Naive thymus-derived CD4-positive, alpha-beta T cell (primary cell): ENCODE data around the gene TMEM132D. TPM values are rescaled to one million over a fixed set of nuclear protein-coding genes. Genes with fewer than 3 reads are reported as not detected.

Experiments
- ATAC-seq: fragments of 150-1000 bp; cut with Tn5 transposase; 2 replicates; pipeline ENCODE4 v1.10.0; 2021; ENCODE audit warnings: mild to moderate bottlenecking, moderate library complexity
- CTCF ChIA-PET: fragments of 350-600 bp; sonication (Branson Sonifier 250); formaldehyde crosslinking; loops from one replicate; lab custom pipeline; 2021; ENCODE audit warnings: antibody characterized with exemption; lab: Charles Lee
- POLR2A ChIA-PET: fragments of 350-600 bp; sonication (Branson Sonifier 250); formaldehyde crosslinking; loops from one replicate; lab custom pipeline; 2021; ENCODE audit warnings: antibody characterized with exemption, inconsistent platforms; lab: Charles Lee
- DNase-seq, 9 donors: peaks; one replicate each; pipeline versions ENCODE4 v3.0.0 to v3.0.0-alpha.2; 2020 to 2022; ENCODE audit warnings: mixed read lengths in 1 of 9
- H3K27ac ChIP-seq: one replicate; pipeline ENCODE4 v1.7.0; 2013; ENCODE audit warnings: mild to moderate bottlenecking, low read depth, low read length, moderate library complexity
- H3K27me3 ChIP-seq, 2 donors: one replicate each; pipeline ENCODE4 v1.7.0; 2013; ENCODE audit warnings: low read length in 2 of 2, mild to moderate bottlenecking in 2 of 2, moderate library complexity in 2 of 2; ENCODE audit not compliant: control insufficient read depth in 2 of 2, insufficient read depth in 2 of 2
- H3K36me3 ChIP-seq, 3 experiments: 1 replicate in 2 of 3; 2 replicates in 1 of 3; pipeline ENCODE4 v1.7.0; 2013; ENCODE audit warnings: low read length in 3 of 3, mild to moderate bottlenecking in 3 of 3, moderate library complexity in 1 of 3; ENCODE audit not compliant: insufficient read depth in 3 of 3, control insufficient read depth in 2 of 3
- H3K4me1 ChIP-seq, 2 donors: one replicate each; pipeline ENCODE4 v1.7.0; 2013; ENCODE audit warnings: low read length in 2 of 2, mild to moderate bottlenecking in 2 of 2, moderate library complexity in 1 of 2; ENCODE audit not compliant: control insufficient read depth in 2 of 2, insufficient read depth in 2 of 2
- H3K4me3 ChIP-seq: 2 replicates; pipeline ENCODE4 v1.7.0; 2013; ENCODE audit warnings: mild to moderate bottlenecking, low read length
- H3K9me3 ChIP-seq, 3 experiments: 1 replicate in 2 of 3; 2 replicates in 1 of 3; pipeline ENCODE4 v1.7.0; 2013; ENCODE audit warnings: low read length in 3 of 3; ENCODE audit not compliant: control insufficient read depth in 2 of 3
- H3K27ac Mint-ChIP-seq, 9 donors: one replicate each; pipeline ENCODE4 v1.8.0; 2020 to 2022; ENCODE audit warnings: mixed read lengths in 9 of 9, mild to moderate bottlenecking in 8 of 9, moderate library complexity in 5 of 9, inconsistent platforms in 2 of 9
- H3K27me3 Mint-ChIP-seq, 5 donors: one replicate each; pipeline ENCODE4 v1.8.0; 2021 to 2022; ENCODE audit warnings: mixed read lengths in 5 of 5, mild to moderate bottlenecking in 1 of 5
- H3K36me3 Mint-ChIP-seq, 5 donors: one replicate each; pipeline ENCODE4 v1.8.0; 2020 to 2022; ENCODE audit warnings: mixed read lengths in 5 of 5, mild to moderate bottlenecking in 3 of 5, inconsistent platforms in 1 of 5
- H3K4me1 Mint-ChIP-seq, 7 donors: one replicate each; pipeline ENCODE4 v1.8.0; 2020 to 2022; ENCODE audit warnings: mixed read lengths in 7 of 7, mild to moderate bottlenecking in 3 of 7, inconsistent platforms in 1 of 7
- H3K4me3 Mint-ChIP-seq, 10 donors: one replicate each; pipeline ENCODE4 v1.8.0; 2020 to 2022; ENCODE audit warnings: mild to moderate bottlenecking in 10 of 10, mixed read lengths in 10 of 10, moderate library complexity in 6 of 10, inconsistent platforms in 2 of 10
- H3K9me3 Mint-ChIP-seq, 11 donors: one replicate each; pipeline ENCODE4 v1.8.0; 2020 to 2022; ENCODE audit warnings: mixed read lengths in 11 of 11, mild to moderate bottlenecking in 4 of 11, inconsistent platforms in 1 of 11, moderate library complexity in 1 of 11
- intact Hi-C, 2 donors: fragments of 100-400 bp; cut with micrococcal nuclease; formaldehyde crosslinking; loops; one replicate each; pipeline ENCODE4 v1.15.1; 2023
- polyA plus RNA-seq, 2 donors: library from polyadenylated mRNA; unstranded; fragments of 300-500 nt; fragmentation: Illumina TruSeq; gene quantifications; one replicate each; pipeline ENCODE4 v1.2.3, GENCODE V29; 2021
- total RNA-seq, 6 experiments: library from RNA in 5 of 6; stranded (reverse) in 5 of 6; gene quantifications; 1 replicate in 5 of 6; 2 replicates in 1 of 6; pipeline ENCODE4 v1.2.3 and lab custom pipeline; 2021 to 2026

The TMEM132D gene
- total and polyA plus RNA-seq, 7 experiments from 2014 or later = not detected

DNA sequence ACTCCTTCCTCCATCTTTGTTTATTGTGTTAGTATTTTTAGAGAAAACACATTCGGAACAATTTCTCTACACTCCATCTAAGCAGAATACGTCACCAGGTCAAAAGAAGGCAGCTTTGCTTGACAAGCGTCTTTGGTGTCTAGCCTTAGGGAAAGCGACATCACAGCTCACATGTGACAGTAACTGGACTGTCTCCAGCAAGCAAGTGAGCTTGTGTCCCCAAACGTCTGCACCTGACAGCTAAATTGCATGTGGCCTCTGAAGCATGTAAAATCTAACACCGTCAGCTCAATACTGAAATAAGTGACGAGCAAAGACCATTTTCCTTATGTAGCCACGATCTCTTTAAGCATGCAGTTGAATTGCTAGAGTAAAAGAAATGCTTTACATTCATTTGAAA lies 540.8 kb downstream of the TMEM132D start:
- H3K36me3 ChIP-seq = no peaks in the 10 kb centered on the region
- no peaks in the 10 kb centered on the region for H3K27me3 ChIP-seq
- H3K9me3 ChIP-seq = no peaks in the 10 kb centered on the region
- Mint-ChIP-seq H3K27ac (no peak overlapping the region), H3K36me3 (no peaks in the 10 kb centered on the region), H3K4me1 (no peaks in the 10 kb centered on the region), H3K9me3 (peaks cover 0 to 22% (median 8%) of the 10 kb centered on the region in 11 donors), H3K27me3 (no peaks in the 10 kb centered on the region), H3K4me3 (no peak overlapping the region)
- H3K4me1 ChIP-seq = no peaks in the 10 kb centered on the region
- H3K27ac ChIP-seq = no peak overlapping the region
- intact Hi-C loops = no loop called here
- no peak overlapping the region for H3K4me3 ChIP-seq
- no peak for ATAC-seq
- ChIA-PET CTCF (no interaction called here), POLR2A (no interaction called here)
- no peak for DNase-seq

DNA sequence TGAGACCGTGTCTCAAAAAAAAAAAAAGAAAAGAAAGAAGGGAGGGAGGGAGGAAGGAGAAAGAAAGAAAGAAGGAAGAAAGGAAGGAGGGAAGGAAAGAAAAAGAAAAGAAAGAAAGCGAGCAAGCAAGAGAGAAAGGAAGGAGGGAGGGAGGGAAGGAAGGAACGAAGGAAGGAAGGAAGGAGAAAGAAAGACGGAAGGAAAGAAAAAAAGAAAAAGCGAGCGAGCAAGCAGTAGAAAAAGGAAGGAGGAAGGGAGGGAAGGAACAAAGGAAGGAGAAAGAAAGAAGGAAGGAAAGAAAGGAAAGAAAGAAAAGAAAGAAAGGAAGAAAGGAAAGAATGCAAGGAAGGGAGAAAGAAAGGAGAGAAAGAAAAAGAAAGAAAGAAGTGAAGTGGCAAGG lies 546.6 kb downstream of the TMEM132D start:
- Mint-ChIP-seq H3K4me3 (no peak overlapping the region), H3K27ac (no peak overlapping the region), H3K27me3 (peaks cover 0 to 4% (median 0%) of the 10 kb centered on the region in 5 donors), H3K4me1 (peaks cover 0 to 2% (median 0%) of the 10 kb centered on the region in 7 donors), H3K9me3 (peaks cover 0 to 10% (median 3%) of the 10 kb centered on the region in 11 donors), H3K36me3 (no peaks in the 10 kb centered on the region)
- POLR2A ChIA-PET = no interaction called here
- CTCF ChIA-PET = no interaction called here
- Histone ChIP-seq H3K27me3 (no peaks in the 10 kb centered on the region), H3K9me3 (no peaks in the 10 kb centered on the region), H3K27ac (no peak overlapping the region), H3K4me3 (no peak overlapping the region), H3K4me1 (no peaks in the 10 kb centered on the region), H3K36me3 (no peaks in the 10 kb centered on the region)
- DNase-seq = no peak
- no peak for ATAC-seq
- intact Hi-C loops = no loop called here

DNA sequence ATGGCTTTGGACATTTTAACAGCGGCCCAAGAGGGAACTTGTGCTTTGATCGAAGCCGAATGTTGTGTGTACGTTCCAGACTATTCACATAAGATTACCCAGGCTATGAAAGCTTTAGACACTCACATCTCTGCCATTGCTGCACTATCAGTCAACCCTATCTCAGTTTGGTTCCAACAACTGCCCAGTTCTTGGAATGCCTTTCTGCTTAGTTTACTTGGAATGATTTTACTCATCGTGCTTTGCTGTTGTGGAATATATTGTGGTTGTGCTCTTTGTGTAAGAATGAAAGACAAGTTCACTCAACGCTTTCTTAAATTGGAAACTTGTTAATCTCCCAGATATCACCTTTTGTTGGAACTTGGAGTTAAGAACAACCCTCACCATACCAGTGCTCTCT lies 552.3 kb downstream of the TMEM132D start:
- no peaks in the 10 kb centered on the region for H3K9me3 ChIP-seq
- Mint-ChIP-seq H3K27ac (no peak overlapping the region), H3K9me3 (peaks cover 0 to 14% (median 3%) of the 10 kb centered on the region in 11 donors), H3K4me1 (no peaks in the 10 kb centered on the region), H3K36me3 (no peaks in the 10 kb centered on the region), H3K4me3 (no peak overlapping the region), H3K27me3 (peaks cover 0 to 4% (median 0%) of the 10 kb centered on the region in 5 donors)
- H3K4me3 ChIP-seq = no peak overlapping the region
- no peaks in the 10 kb centered on the region for H3K27me3 ChIP-seq
- DNase-seq (no peak), ATAC-seq (no peak)
- ChIA-PET POLR2A (no interaction called here), CTCF (no interaction called here)
- H3K4me1 ChIP-seq = no peaks in the 10 kb centered on the region
- no peaks in the 10 kb centered on the region for H3K36me3 ChIP-seq
- intact Hi-C loops = no loop called here
- H3K27ac ChIP-seq = no peak overlapping the region

DNA sequence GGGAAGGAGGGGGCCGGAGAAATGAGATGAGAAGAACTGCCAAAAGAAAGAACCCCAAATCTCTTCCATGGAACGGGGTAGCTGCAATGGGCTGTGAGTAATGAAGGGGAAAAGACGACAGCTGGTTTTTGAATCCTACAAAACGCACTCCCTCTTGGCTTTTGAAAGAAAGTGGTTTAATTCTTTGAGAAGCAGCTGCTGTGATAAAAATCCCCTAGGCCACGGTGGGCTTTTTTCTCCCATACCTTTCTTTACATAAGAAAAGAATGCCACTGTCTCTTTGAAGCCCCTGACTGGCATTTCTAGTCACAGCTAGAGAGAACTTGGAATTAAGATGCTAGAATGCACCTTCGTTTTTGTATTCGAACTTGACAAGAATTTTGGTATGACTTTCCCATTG lies 564.5 kb downstream of the TMEM132D start:
- H3K9me3 ChIP-seq = peaks cover 0 to 13% (median 0%) of the 10 kb centered on the region in 3 experiments
- intact Hi-C loops = no loop called here
- Mint-ChIP-seq H3K36me3 (no peaks in the 10 kb centered on the region), H3K27ac (no peak overlapping the region), H3K4me3 (no peak overlapping the region), H3K27me3 (no peaks in the 10 kb centered on the region), H3K4me1 (no peaks in the 10 kb centered on the region), H3K9me3 (peaks cover 0 to 31% (median 10%) of the 10 kb centered on the region in 11 donors)
- no peak overlapping the region for H3K4me3 ChIP-seq
- ChIA-PET CTCF (no interaction called here), POLR2A (no interaction called here)
- no peak overlapping the region for H3K27ac ChIP-seq
- DNase-seq (no peak), ATAC-seq (no peak)
- no peaks in the 10 kb centered on the region for H3K4me1 ChIP-seq
- H3K27me3 ChIP-seq = no peaks in the 10 kb centered on the region
- H3K36me3 ChIP-seq = no peaks in the 10 kb centered on the region

DNA sequence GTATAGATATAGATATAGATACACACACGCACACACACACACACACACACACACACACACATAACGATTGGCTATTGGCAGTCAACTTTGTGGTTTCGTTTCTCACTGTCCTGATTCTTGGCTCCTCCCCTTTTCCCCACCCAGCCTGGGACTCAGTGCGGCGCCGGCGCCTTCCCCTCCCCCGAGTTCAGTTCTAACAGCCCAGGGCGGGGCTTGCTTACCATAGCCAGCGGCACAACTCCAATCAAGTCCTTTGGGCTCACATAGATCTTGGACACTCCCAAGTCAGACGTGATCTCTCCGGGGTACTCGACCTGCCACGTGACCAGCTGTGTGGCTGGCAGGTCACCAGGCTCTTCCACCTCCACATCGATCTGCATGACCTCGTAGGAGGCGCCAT lies 566.4 kb downstream of the TMEM132D start:
- no peak overlapping the region for H3K4me3 ChIP-seq
- no peaks in the 10 kb centered on the region for H3K36me3 Mint-ChIP-seq
- H3K27me3 Mint-ChIP-seq = no peaks in the 10 kb centered on the region
- DNase-seq = no peak
- no peak overlapping the region for H3K4me3 Mint-ChIP-seq
- ChIA-PET CTCF (no interaction called here), POLR2A (no interaction called here)
- no peaks in the 10 kb centered on the region for H3K4me1 Mint-ChIP-seq
- H3K9me3 ChIP-seq = peaks cover 0 to 13% (median 0%) of the 10 kb centered on the region in 3 experiments
- no peak for ATAC-seq
- H3K36me3 ChIP-seq = no peaks in the 10 kb centered on the region
- H3K27ac Mint-ChIP-seq = no peak overlapping the region
- H3K9me3 Mint-ChIP-seq = peaks cover 0 to 39% (median 11%) of the 10 kb centered on the region in 11 donors
- intact Hi-C loops = no loop called here
- no peaks in the 10 kb centered on the region for H3K27me3 ChIP-seq
- no peak overlapping the region for H3K27ac ChIP-seq
- no peaks in the 10 kb centered on the region for H3K4me1 ChIP-seq

DNA sequence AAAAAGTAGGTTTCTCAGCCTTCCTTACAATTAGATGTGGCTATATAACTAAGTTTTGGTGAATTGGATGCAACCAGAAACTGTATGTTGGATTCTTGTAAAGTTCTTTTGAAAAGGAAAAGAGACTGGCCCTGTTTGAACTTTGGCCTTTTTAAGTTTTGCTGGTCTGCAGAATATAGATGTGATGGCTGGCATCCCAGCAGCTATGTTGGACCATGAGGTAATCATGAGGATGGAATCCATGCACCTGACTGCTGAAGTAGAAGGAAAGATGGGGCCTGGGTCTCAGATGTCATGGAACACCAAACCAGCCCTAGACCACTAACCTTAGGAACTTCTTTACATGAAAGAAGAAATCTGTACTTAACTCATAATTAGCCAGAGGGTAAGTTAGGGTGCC lies 568.1 kb downstream of the TMEM132D start:
- DNase-seq (no peak), ATAC-seq (no peak)
- no peaks in the 10 kb centered on the region for H3K36me3 ChIP-seq
- Mint-ChIP-seq H3K27me3 (no peaks in the 10 kb centered on the region), H3K9me3 (peaks cover 0 to 35% (median 10%) of the 10 kb centered on the region in 11 donors), H3K4me1 (no peaks in the 10 kb centered on the region), H3K4me3 (no peak overlapping the region), H3K36me3 (no peaks in the 10 kb centered on the region), H3K27ac (no peak overlapping the region)
- H3K9me3 ChIP-seq = peaks cover 0 to 13% (median 0%) of the 10 kb centered on the region in 3 experiments
- CTCF ChIA-PET = no interaction called here
- H3K4me1 ChIP-seq = no peaks in the 10 kb centered on the region
- intact Hi-C loops = no loop called here
- POLR2A ChIA-PET = no interaction called here
- no peak overlapping the region for H3K27ac ChIP-seq
- no peaks in the 10 kb centered on the region for H3K27me3 ChIP-seq
- no peak overlapping the region for H3K4me3 ChIP-seq

DNA sequence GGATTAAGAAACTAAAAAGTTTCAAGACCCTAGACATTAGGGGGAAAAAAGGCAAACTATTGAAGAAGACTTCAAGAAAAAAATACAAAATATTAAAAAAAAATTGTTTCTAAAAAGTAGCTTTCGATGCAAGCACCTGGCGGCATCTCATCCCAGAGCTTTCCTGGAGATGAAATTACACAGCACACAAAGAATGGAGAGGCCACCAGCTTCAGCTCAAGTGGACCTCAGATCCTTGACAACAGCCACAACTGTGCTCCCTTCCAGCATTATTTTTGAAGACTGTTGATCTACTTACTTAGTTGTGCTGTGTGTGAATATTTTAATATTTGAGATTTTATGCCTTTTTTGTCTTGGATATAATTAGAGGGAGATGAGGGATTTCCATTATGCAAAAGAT lies 571.5 kb downstream of the TMEM132D start:
- Histone ChIP-seq H3K4me3 (no peak overlapping the region), H3K4me1 (no peaks in the 10 kb centered on the region), H3K27ac (no peak overlapping the region), H3K27me3 (no peaks in the 10 kb centered on the region), H3K9me3 (peaks cover 0 to 13% (median 0%) of the 10 kb centered on the region in 3 experiments), H3K36me3 (no peaks in the 10 kb centered on the region)
- DNase-seq = no peak
- intact Hi-C loops = no loop called here
- Mint-ChIP-seq H3K4me3 (no peak overlapping the region), H3K27ac (no peak overlapping the region), H3K36me3 (peaks cover 0 to 4% (median 0%) of the 10 kb centered on the region in 5 donors), H3K27me3 (peaks cover 0 to 3% (median 0%) of the 10 kb centered on the region in 5 donors), H3K9me3 (peaks cover 0 to 27% (median 7%) of the 10 kb centered on the region in 11 donors), H3K4me1 (no peaks in the 10 kb centered on the region)
- ChIA-PET POLR2A (no interaction called here), CTCF (no interaction called here)
- no peak for ATAC-seq
